ENCODE measurements around the gene GPR18. TPM values are rescaled to one million over a fixed set of nuclear protein-coding genes. Genes with fewer than 3 reads are reported as not detected.

The GPR18 gene
- total and polyA plus RNA-seq, 9 donors = 0.04 to 0.24 (median 0.17) TPM; not detected in 4

DNA sequence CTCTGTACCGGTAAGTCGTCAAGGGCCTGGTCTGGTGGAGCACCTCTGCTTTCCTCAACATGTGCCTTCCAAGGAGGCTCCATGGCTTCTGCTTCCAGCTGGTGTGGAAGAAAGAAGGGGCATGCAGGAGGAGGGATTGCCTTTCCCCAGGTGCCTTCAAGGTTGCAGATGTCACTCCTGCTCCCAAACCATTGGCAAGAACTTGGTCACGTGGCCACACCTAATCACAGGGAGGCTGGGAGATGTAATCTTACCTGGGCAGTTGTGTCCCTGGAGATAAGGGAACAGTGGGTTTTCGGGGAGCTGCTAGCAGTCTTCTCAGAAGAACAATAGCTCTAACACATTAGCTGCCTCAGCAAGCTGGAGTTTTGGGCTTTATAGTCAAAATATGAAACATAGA, 9.7 kb upstream of the GPR18 start:
- WGBS (ENCODE audit: insufficient coverage) = 80% methylated on average over 1 of the region's 4 CpGs
- no peak for DNase-seq
- no peaks in the 10 kb centered on the region for H3K27me3 ChIP-seq (ENCODE audit: control insufficient read depth, insufficient read depth, low read length)
- no peak overlapping the region for H3K4me3 ChIP-seq (ENCODE audit: low read length)
- peaks cover 4% of the 10 kb centered on the region for H3K4me1 ChIP-seq (ENCODE audit: control insufficient read depth, insufficient read depth, low read length)
- H3K27ac ChIP-seq (ENCODE audit: low read length) = no peak overlapping the region
- peaks cover 4% of the 10 kb centered on the region for H3K9me3 ChIP-seq (replicated peaks; ENCODE audit: control insufficient read depth, low read depth, low read length)
- H3K36me3 ChIP-seq (ENCODE audit: control insufficient read depth, insufficient read depth, low read length) = peaks cover 6% of the 10 kb centered on the region

DNA sequence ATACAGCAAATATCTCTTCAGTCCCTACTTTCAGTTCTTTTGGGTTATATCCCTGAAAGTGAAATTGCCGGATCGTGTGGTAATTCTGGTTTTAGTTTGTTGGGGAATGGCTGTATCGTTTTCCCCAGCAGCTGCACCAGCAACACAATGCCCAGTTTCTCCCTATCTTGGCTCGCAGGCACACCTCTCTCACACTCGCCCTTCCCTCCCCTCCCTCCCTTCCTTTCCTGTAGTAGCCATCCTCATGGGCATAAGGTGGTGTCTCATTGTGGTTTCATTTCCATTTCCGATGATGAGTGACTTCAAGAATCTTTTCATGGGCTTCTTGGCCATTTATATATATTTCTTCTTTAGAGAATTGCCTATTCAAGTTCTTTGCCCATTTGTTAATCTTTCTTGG, 8.6 kb upstream of the GPR18 start:
- Histone ChIP-seq H3K9me3 (replicated peaks; ENCODE audit: control insufficient read depth, low read depth, low read length) (no peaks in the 10 kb centered on the region), H3K36me3 (ENCODE audit: control insufficient read depth, insufficient read depth, low read length) (peaks cover 6% of the 10 kb centered on the region), H3K4me3 (ENCODE audit: low read length) (no peak overlapping the region), H3K27me3 (ENCODE audit: control insufficient read depth, insufficient read depth, low read length) (no peaks in the 10 kb centered on the region), H3K27ac (ENCODE audit: low read length) (no peak overlapping the region), H3K4me1 (ENCODE audit: control insufficient read depth, insufficient read depth, low read length) (peaks cover 4% of the 10 kb centered on the region)
- DNase-seq = no peak
- WGBS (ENCODE audit: insufficient coverage) = no CpG with 5 or more reads among the region's 6 CpGs

DNA sequence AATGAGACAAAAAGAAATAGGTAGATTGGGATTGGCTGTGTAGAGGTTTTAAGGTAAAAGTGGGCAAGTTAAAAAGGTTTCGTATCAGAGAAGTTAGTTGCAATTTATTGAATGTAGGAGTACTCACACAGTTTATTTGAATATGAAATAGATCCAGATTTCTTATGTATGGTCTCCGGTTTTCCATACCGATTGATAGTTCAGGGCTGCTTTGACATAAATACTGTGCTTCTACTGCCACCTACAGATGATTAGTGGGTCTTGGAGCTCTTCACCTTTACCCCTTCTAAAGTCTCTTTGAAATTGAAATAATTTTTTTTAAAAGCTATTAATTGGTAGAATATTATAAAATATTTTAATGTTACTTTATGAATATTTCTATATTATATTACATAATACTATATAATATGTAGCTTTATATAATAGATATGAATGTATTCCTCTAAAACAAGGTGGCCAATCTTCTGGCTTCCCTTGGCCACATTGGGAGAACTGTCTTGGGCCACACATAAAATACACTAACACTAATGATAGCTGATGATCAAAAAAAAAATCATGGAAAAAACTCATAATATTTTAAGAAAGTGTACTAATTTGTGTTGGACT, 7.7 kb upstream of the GPR18 start:
- peaks cover 4% of the 10 kb centered on the region for H3K4me1 ChIP-seq (ENCODE audit: control insufficient read depth, insufficient read depth, low read length)
- DNase-seq = peak; percentile 70
- no peaks in the 10 kb centered on the region for H3K27me3 ChIP-seq (ENCODE audit: control insufficient read depth, insufficient read depth, low read length)
- H3K36me3 ChIP-seq (ENCODE audit: control insufficient read depth, insufficient read depth, low read length) = peaks cover 6% of the 10 kb centered on the region
- H3K9me3 ChIP-seq (replicated peaks; ENCODE audit: control insufficient read depth, low read depth, low read length) = no peaks in the 10 kb centered on the region
- H3K27ac ChIP-seq (ENCODE audit: low read length) = no peak overlapping the region
- H3K4me3 ChIP-seq (ENCODE audit: low read length) = no peak overlapping the region
- no CpG with 5 or more reads among the region's 3 CpGs for WGBS (ENCODE audit: insufficient coverage)

DNA sequence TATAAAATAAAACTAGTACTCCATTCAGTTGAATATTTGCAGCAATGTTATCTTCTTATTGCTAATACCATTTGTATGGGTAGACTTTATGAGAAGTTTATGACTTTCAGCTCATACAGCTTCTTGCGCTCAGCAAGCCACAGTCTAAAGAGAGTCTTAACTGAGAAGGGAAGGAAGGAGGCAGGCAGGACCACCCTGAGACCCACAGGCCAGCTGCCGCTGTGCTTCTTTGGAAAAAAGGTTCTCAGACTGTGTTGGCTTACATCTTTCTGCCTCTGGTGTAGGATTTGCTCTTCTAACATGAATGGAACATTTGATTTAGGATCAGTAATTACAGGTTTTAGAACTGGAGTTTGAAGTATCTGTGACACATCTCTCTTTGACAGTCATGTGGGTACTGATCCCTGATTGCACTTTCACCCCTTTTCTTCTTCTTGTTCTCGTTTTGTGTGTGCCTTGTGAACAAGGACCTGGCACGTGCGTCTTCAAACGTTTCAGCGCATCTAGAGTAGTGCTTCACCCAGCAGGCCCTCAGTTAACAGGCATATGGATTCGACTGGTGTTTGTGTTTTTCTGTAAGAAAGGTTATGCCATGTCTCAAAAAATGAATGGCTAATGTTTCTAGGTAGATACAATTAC, 7.1 kb upstream of the GPR18 start:
- H3K27ac ChIP-seq (ENCODE audit: low read length) = no peak overlapping the region
- H3K9me3 ChIP-seq (replicated peaks; ENCODE audit: control insufficient read depth, low read depth, low read length) = no peaks in the 10 kb centered on the region
- H3K4me1 ChIP-seq (ENCODE audit: control insufficient read depth, insufficient read depth, low read length) = peaks cover 4% of the 10 kb centered on the region
- WGBS (ENCODE audit: insufficient coverage) = no CpG with 5 or more reads among the region's 8 CpGs
- no peak overlapping the region for H3K4me3 ChIP-seq (ENCODE audit: low read length)
- no peak for DNase-seq
- H3K36me3 ChIP-seq (ENCODE audit: control insufficient read depth, insufficient read depth, low read length) = peaks cover 6% of the 10 kb centered on the region
- H3K27me3 ChIP-seq (ENCODE audit: control insufficient read depth, insufficient read depth, low read length) = no peaks in the 10 kb centered on the region

DNA sequence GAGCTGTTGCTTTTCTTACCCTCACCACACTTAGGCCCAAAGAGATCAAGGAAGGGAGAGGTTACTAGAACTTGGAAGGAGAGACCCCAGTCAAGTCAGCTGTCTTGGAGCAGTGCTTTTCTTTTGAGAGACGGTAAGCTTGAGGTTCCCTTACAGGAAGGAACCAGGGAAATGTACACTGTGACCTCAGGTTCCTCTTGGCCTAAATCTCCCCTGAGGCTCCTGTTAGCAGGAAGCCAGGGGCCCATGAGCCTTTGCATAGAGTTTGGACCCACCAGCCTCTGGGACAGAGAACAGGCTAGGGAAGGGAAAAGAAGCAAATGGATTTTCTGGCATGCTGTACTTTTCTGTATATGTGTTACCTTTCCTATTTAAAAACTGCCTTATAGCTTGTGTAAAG, 5.9 kb upstream of the GPR18 start:
- no peak overlapping the region for H3K27ac ChIP-seq (ENCODE audit: low read length)
- H3K36me3 ChIP-seq (ENCODE audit: control insufficient read depth, insufficient read depth, low read length) = peaks cover 10% of the 10 kb centered on the region
- peaks cover 4% of the 10 kb centered on the region for H3K4me1 ChIP-seq (ENCODE audit: control insufficient read depth, insufficient read depth, low read length)
- 17% methylated on average over 1 of the region's 1 CpG for WGBS (ENCODE audit: insufficient coverage)
- no peak for DNase-seq
- no peak overlapping the region for H3K4me3 ChIP-seq (ENCODE audit: low read length)
- H3K27me3 ChIP-seq (ENCODE audit: control insufficient read depth, insufficient read depth, low read length) = no peaks in the 10 kb centered on the region
- H3K9me3 ChIP-seq (replicated peaks; ENCODE audit: control insufficient read depth, low read depth, low read length) = no peaks in the 10 kb centered on the region

DNA sequence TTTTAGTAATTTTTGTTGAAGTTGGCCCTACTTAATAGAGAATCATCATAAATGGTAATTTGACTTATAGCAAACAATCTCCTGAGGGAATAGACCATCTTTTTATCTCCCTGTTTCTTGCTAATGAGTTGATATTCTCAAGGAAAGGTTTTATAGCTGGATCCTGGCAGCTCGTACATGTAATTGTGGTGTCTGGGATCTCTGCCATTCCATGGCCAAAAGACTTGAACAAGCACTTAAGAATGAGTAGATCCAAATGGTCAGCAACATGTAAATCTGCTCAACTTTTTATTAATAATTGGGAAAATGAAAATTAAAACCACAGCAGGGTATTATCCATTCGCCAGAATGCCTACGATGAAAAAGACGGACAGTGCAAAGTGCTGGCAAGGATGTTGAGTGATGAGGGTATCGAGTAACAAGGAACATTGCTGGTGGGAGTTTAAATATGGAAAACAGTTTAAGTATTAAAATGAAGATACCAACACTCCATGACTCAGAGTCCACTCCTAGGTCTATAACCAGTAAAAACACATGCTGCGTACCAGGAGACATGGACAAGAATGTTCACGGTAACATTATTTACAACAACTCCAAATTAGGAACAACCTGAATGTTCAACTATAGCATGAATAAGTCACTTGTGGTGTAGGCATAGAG, 5.1 kb upstream of the GPR18 start:
- H3K4me1 ChIP-seq (ENCODE audit: control insufficient read depth, insufficient read depth, low read length) = peaks cover 4% of the 10 kb centered on the region
- DNase-seq = peak; percentile 40
- H3K36me3 ChIP-seq (ENCODE audit: control insufficient read depth, insufficient read depth, low read length) = peaks cover 10% of the 10 kb centered on the region
- no peak overlapping the region for H3K27ac ChIP-seq (ENCODE audit: low read length)
- no peaks in the 10 kb centered on the region for H3K9me3 ChIP-seq (replicated peaks; ENCODE audit: control insufficient read depth, low read depth, low read length)
- H3K4me3 ChIP-seq (ENCODE audit: low read length) = no peak overlapping the region
- WGBS (ENCODE audit: insufficient coverage) = no CpG with 5 or more reads among the region's 7 CpGs
- H3K27me3 ChIP-seq (ENCODE audit: control insufficient read depth, insufficient read depth, low read length) = no peaks in the 10 kb centered on the region

DNA sequence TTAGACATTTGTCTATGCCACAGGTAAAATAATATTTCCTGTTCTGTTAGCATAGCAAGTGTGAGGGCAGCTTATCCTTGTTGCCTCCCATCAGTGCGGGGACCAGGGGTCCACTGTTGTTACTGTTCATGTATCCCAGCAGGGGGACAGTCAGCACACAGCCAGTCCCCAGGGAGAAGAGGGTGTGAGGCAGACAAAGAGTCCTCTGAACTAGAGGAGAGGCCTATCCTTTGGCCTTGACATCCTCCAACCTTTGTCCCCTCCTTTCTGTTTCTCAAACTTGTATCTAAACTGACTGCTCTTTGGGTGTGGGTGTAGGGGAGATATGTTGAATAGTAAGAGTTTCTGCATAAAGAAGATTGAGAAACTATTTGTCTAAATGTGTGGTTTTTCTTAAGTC, 2.9 kb upstream of the GPR18 start:
- DNase-seq = no peak
- H3K36me3 ChIP-seq (ENCODE audit: control insufficient read depth, insufficient read depth, low read length) = peaks cover 4% of the 10 kb centered on the region
- no peaks in the 10 kb centered on the region for H3K27me3 ChIP-seq (ENCODE audit: control insufficient read depth, insufficient read depth, low read length)
- 50% methylated on average over 1 of the region's 1 CpG for WGBS (ENCODE audit: insufficient coverage)
- H3K4me3 ChIP-seq (ENCODE audit: low read length) = no peak overlapping the region
- H3K4me1 ChIP-seq (ENCODE audit: control insufficient read depth, insufficient read depth, low read length) = peaks cover 7% of the 10 kb centered on the region
- no peaks in the 10 kb centered on the region for H3K9me3 ChIP-seq (replicated peaks; ENCODE audit: control insufficient read depth, low read depth, low read length)
- H3K27ac ChIP-seq (ENCODE audit: low read length) = no peak overlapping the region

DNA sequence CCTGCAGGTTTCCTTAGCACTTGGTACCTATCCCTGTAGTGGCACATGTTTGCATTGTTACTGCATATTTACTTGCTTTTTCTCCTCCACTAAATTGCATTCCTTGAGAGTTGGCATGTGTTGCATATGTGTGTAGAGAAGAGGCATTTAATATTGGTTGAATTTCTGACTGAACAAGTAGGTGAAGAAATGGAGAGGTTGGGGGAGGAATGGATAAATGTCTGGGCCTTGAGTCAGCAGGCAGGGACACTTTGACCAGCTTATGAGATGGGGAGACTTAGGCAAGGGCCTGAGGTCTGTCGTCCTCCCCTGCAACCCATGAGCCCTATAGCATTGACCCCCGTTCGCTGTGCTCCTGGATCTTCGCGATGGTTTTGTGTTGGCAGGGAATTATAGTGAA, 2.0 kb upstream of the GPR18 start:
- 83% methylated on average over 1 of the region's 5 CpGs for WGBS (ENCODE audit: insufficient coverage)
- no peak overlapping the region for H3K4me3 ChIP-seq (ENCODE audit: low read length)
- no peaks in the 10 kb centered on the region for H3K27me3 ChIP-seq (ENCODE audit: control insufficient read depth, insufficient read depth, low read length)
- DNase-seq = no peak
- H3K4me1 ChIP-seq (ENCODE audit: control insufficient read depth, insufficient read depth, low read length) = peaks cover 7% of the 10 kb centered on the region
- no peaks in the 10 kb centered on the region for H3K9me3 ChIP-seq (replicated peaks; ENCODE audit: control insufficient read depth, low read depth, low read length)
- no peak overlapping the region for H3K27ac ChIP-seq (ENCODE audit: low read length)
- peaks cover 6% of the 10 kb centered on the region for H3K36me3 ChIP-seq (ENCODE audit: control insufficient read depth, insufficient read depth, low read length)

DNA sequence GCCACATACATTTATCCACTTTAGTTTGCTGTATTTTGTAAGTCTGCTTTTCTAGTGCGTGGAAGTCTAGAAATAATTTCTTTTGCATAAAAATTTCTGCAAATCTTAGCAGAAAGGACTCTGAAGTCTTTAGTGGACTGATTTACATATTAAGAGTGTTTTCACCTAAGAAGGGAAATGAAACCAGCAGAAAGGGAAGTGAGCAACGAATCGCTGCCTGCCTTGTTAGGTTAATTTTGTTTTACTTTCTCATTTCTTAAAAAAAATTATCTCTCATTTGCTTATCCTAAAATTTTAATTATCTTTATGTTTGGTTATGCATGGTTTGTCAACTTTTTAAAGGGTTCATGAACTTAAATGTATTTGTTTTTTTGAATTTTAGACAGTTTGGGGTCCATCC, 767 bp upstream of the GPR18 start:
- no peak overlapping the region for H3K27ac ChIP-seq (ENCODE audit: low read length)
- no CpG with 5 or more reads among the region's 3 CpGs for whole genome bisulfite sequencing (ENCODE audit: insufficient coverage)
- H3K4me1 ChIP-seq (ENCODE audit: control insufficient read depth, insufficient read depth, low read length) = peaks cover 4% of the 10 kb centered on the region
- no peak overlapping the region for H3K4me3 ChIP-seq (ENCODE audit: low read length)
- peaks cover 6% of the 10 kb centered on the region for H3K36me3 ChIP-seq (ENCODE audit: control insufficient read depth, insufficient read depth, low read length)
- peak; percentile 40 for DNase-seq
- H3K9me3 ChIP-seq (replicated peaks; ENCODE audit: control insufficient read depth, low read depth, low read length) = no peaks in the 10 kb centered on the region
- no peaks in the 10 kb centered on the region for H3K27me3 ChIP-seq (ENCODE audit: control insufficient read depth, insufficient read depth, low read length)

DNA sequence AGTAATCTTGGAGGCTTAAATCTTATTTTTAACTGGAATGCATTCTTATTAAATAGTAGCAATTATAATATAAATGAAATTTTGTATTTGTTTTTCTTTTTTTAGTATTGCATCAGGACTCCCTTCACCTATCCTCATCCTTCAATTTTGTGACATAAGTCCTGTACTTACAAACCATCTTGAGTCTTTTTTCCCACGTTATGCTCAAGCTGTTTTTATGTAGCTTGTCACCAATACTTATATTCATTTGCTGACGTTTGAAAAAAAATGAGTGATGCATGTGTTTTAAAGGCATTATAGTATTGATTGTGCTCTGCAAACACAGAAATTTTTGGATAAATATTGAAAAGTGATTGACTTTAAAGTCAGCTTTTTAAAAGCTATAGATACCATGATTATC, 888 bp downstream of the GPR18 start:
- DNase-seq = no peak
- Histone ChIP-seq H3K4me1 (ENCODE audit: control insufficient read depth, insufficient read depth, low read length) (peaks cover 2% of the 10 kb centered on the region), H3K4me3 (ENCODE audit: low read length) (no peak overlapping the region), H3K27ac (ENCODE audit: low read length) (no peak overlapping the region), H3K36me3 (ENCODE audit: control insufficient read depth, insufficient read depth, low read length) (peaks cover 6% of the 10 kb centered on the region), H3K9me3 (replicated peaks; ENCODE audit: control insufficient read depth, low read depth, low read length) (no peaks in the 10 kb centered on the region), H3K27me3 (ENCODE audit: control insufficient read depth, insufficient read depth, low read length) (no peaks in the 10 kb centered on the region)
- WGBS (ENCODE audit: insufficient coverage) = no CpG with 5 or more reads among the region's 2 CpGs
